ENCODE data around the gene TP63.

Gene TP63

DNA sequence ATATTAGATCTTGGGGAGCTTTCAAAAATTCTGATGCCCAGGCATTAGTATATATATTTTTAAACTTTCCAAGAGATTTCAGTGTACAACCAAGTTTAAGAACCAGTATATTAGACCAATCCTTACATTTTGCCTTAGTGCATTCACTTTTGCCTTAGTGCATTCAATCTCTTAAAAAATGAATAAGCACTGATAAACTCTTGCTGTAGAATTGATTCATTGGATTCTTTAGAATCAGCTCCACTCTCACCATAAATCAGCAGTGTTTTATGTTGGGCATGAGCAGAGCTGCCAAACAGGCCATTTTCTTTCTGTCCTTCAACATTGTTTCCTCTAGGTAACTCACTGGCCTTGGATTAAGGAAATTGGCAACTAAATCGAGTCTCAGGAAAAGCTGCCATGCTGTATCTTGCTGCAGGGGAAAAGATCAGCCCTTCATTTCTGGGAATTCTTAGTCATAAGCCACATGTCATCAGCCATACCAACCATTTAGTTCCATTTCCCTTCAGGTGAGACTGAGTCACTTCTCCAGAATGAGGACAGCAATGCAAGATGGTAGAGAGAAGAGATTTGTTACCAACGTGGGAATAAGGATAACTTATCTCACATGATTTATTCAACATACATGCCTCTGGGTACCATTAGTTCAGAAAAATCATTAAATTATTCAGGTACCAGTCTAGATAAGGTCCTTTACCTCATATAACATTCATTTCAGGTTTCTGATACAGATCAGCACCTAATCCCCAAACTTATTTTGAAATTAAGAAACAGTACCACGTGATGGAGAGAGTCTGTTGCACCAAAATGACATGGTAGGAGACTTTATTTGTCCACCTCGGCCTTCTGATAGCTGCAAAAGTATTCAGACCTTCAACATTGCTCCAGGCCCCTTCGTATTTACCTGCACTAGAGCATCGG lies 297.0 kb downstream of the TP63 start:
- no peak for FAIRE-seq
- DNase-seq (ENCODE audit: insufficient read length, low spot score), result no peak
- TF ChIP-seq TAF1 (IDR thresholded peaks at IDR 0.05; ENCODE audit: low read depth, low read length) (no peak), POLR2AphosphoS5 (IDR thresholded peaks at IDR 0.05; ENCODE audit: low read depth, low read length) (no peak), SPI1 (IDR thresholded peaks at IDR 0.05; ENCODE audit: low read depth, low read length) (no peak), POU2F2 (IDR thresholded peaks at IDR 0.05; ENCODE audit: low read depth, low read length) (no peak), POLR2A (IDR thresholded peaks at IDR 0.05; ENCODE audit: low read depth, low read length) (no peak), PAX5 (IDR thresholded peaks at IDR 0.05; ENCODE audit: insufficient read depth, low read length, severe bottlenecking) (no peak)

DNA sequence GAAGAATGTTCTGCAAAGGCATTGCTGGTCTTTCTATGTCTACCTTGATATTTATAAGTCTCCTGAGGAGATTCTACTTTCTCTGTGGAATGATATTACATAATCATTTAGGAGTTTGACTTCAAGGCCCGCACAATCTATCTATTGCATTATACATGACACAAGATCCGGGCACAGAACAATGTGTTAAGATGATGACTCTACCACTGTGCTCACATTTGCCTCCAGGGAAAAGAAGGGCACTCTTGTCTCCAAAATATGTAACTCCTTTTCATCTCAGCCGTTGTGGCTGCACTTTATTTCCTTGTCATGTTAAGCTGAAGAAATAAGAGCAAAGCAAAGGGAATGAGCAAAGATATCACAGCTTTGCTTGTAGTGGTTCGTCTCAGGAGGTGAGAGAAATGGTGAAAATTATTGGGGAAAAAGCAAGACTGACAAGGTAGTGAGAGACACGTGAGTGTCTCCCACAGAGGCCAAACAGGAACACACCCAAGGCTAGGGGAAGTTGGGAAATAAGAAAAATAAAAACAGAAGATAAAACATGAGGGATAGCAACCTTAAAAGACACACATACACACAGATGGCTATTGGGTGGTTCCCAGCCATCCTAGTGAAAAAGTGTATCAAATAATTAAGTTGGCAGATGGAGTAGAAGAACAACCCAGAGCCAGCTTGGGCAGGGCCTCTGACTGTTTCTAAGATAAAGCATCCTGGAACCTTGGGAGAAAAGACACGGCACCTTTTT lies 305.2 kb downstream of the TP63 start:
- FAIRE-seq (no peak), DNase-seq (ENCODE audit: insufficient read length, low spot score) (no peak)
- TF ChIP-seq TAF1 (IDR thresholded peaks at IDR 0.05; ENCODE audit: low read depth, low read length), result no peak
- no peak for TF ChIP-seq SPI1 (IDR thresholded peaks at IDR 0.05; ENCODE audit: low read depth, low read length)
- no peak for TF ChIP-seq POU2F2 (IDR thresholded peaks at IDR 0.05; ENCODE audit: low read depth, low read length)
- TF ChIP-seq POLR2A (IDR thresholded peaks at IDR 0.05; ENCODE audit: low read depth, low read length), result no peak
- no peak for TF ChIP-seq PAX5 (IDR thresholded peaks at IDR 0.05; ENCODE audit: insufficient read depth, low read length, severe bottlenecking)
- TF ChIP-seq POLR2AphosphoS5 (IDR thresholded peaks at IDR 0.05; ENCODE audit: low read depth, low read length), result no peak

- no peak for DNase-seq (ENCODE audit: insufficient read length, low spot score)
- no peak for TF ChIP-seq PAX5 (IDR thresholded peaks at IDR 0.05; ENCODE audit: insufficient read depth, low read length, severe bottlenecking)
- no peak for TF ChIP-seq SPI1 (IDR thresholded peaks at IDR 0.05; ENCODE audit: low read depth, low read length)
- TF ChIP-seq POLR2A (IDR thresholded peaks at IDR 0.05; ENCODE audit: low read depth, low read length), result no peak
- TF ChIP-seq POLR2AphosphoS5 (IDR thresholded peaks at IDR 0.05; ENCODE audit: low read depth, low read length), result no peak
- TF ChIP-seq TAF1 (IDR thresholded peaks at IDR 0.05; ENCODE audit: low read depth, low read length), result no peak
- TF ChIP-seq POU2F2 (IDR thresholded peaks at IDR 0.05; ENCODE audit: low read depth, low read length), result no peak
These were observed 306.3 kb downstream of the TP63 start for GRCh38 chr3:189937302-189938127.

GRCh38 chr3:189941125-189941524 lies 309.9 kb downstream of the TP63 start:
- FAIRE-seq (no peak), DNase-seq (ENCODE audit: insufficient read length, low spot score) (no peak)
- TF ChIP-seq POU2F2 (IDR thresholded peaks at IDR 0.05; ENCODE audit: low read depth, low read length) (no peak), POLR2A (IDR thresholded peaks at IDR 0.05; ENCODE audit: low read depth, low read length) (no peak), POLR2AphosphoS5 (IDR thresholded peaks at IDR 0.05; ENCODE audit: low read depth, low read length) (no peak), SPI1 (IDR thresholded peaks at IDR 0.05; ENCODE audit: low read depth, low read length) (no peak), PAX5 (IDR thresholded peaks at IDR 0.05; ENCODE audit: insufficient read depth, low read length, severe bottlenecking) (no peak), TAF1 (IDR thresholded peaks at IDR 0.05; ENCODE audit: low read depth, low read length) (no peak)

More at GRCh38 chr3:189937302-189938127, 306.3 kb downstream of the TP63 start:
- FAIRE-seq, result no peak

- DNase-seq (ENCODE audit: insufficient read length, low spot score) (no peak), FAIRE-seq (no peak)
- TF ChIP-seq POU2F2 (IDR thresholded peaks at IDR 0.05; ENCODE audit: low read depth, low read length) (no peak), POLR2AphosphoS5 (IDR thresholded peaks at IDR 0.05; ENCODE audit: low read depth, low read length) (no peak), POLR2A (IDR thresholded peaks at IDR 0.05; ENCODE audit: low read depth, low read length) (no peak), SPI1 (IDR thresholded peaks at IDR 0.05; ENCODE audit: low read depth, low read length) (no peak), TAF1 (IDR thresholded peaks at IDR 0.05; ENCODE audit: low read depth, low read length) (no peak), PAX5 (IDR thresholded peaks at IDR 0.05; ENCODE audit: insufficient read depth, low read length, severe bottlenecking) (no peak)
These were observed 310.5 kb downstream of the TP63 start for GRCh38 chr3:189941679-189942078.

DNA sequence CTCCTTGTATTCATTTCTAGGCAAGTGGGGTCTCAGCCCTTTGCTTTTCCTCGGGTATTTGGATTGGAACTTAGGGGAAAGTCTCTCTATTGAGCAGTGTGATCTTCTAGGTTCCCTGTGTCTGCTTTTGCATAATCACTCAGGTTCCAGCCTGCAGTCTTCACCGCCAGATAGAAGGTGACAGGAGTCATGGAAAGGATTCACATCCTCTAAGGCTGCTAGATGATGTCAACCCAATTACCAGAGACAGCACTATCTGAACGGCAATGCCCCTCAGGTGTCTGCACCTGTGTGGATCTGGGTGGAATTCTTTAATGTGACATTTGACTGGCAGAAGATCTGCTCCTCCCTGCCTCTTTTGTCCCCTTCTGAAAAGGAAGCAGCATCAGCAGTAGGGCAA lies 311.8 kb downstream of the TP63 start:
- TF ChIP-seq POLR2A (IDR thresholded peaks at IDR 0.05; ENCODE audit: low read depth, low read length) (no peak), TAF1 (IDR thresholded peaks at IDR 0.05; ENCODE audit: low read depth, low read length) (no peak)
- no peak for FAIRE-seq

DNA sequence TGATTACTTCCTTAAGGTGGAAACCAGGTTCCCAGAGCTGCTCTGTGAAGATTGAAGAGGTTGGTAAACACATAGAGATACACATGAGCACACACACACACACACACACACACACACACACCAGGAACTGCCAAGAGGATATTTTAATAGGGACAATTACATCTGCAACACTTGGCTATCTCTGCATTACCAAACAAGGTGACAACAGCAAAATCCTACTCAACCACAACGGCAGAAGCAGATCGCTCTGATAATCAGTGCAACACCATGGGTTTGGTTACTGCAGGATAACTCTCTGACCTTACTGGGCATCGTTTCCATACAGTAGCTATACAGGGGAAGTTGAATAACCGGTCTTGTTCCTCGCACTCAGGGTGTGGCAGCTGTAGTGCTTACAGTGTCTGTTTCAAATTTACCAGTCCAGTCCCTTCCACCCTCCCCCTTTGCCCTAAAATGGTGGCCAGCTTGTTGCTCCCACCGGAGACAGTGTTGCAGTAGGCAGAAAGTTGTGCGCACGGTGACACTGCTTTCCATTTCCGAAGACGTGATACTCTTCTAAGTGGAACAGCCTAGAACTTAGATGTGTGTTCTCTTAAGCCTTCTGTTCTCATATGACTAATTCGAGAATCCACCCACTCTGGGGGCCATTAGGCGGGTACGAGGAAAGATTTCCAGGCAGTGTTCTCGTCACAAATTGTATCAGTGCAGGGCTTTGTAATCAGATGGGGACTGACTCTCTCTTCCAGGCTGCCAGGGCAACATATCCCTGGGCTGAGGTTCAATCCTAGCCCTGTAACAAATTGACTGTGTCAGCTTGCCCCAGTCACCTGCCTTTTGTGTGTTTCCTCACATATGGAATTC lies 313.3 kb downstream of the TP63 start:
- TF ChIP-seq SPI1 (IDR thresholded peaks at IDR 0.05; ENCODE audit: low read depth, low read length) (no peak), TAF1 (IDR thresholded peaks at IDR 0.05; ENCODE audit: low read depth, low read length) (no peak), POU2F2 (IDR thresholded peaks at IDR 0.05; ENCODE audit: low read depth, low read length) (no peak), PAX5 (IDR thresholded peaks at IDR 0.05; ENCODE audit: insufficient read depth, low read length, severe bottlenecking) (no peak), POLR2A (IDR thresholded peaks at IDR 0.05; ENCODE audit: low read depth, low read length) (no peak), POLR2AphosphoS5 (IDR thresholded peaks at IDR 0.05; ENCODE audit: low read depth, low read length) (no peak)
- DNase-seq (ENCODE audit: insufficient read length, low spot score), result no peak
- FAIRE-seq, result no peak

More for the DNA sequence above, 311.8 kb downstream of the TP63 start:
- no peak for DNase-seq (ENCODE audit: insufficient read length, low spot score)

Data from GM12891 (cell line).